NCI-H2107 (cell line): ENCODE results near the gene MRPL27.

Experiments used
- DNase-seq: peaks from one replicate; lab custom pipeline; 2025; lab: John Stamatoyannopoulos, UW

MRPL27 gene

DNA sequence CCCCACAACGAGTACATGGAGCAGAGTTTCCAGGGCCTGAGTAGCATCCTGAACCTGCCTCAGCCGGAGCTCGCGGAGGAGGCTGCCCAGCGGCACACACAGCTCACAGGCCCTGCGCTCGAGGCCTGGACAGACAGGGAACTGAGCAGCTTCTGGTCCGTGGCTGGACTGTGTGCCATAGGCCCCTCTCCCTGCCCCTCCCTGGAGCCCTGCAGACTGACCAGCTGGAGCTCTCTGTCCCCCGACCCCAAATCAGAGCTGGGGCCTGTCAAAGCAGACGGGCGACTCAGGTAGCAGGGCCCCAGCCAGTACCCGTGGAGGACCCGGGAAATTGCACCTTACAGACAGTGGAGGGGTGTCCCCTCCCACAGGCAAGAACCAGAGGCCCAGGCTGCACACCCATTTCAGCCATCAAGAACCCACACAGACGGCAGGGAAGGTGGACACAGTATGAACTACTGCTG is 13.0 kb downstream of the MRPL27 start:
- DNase-seq: no peak

DNA sequence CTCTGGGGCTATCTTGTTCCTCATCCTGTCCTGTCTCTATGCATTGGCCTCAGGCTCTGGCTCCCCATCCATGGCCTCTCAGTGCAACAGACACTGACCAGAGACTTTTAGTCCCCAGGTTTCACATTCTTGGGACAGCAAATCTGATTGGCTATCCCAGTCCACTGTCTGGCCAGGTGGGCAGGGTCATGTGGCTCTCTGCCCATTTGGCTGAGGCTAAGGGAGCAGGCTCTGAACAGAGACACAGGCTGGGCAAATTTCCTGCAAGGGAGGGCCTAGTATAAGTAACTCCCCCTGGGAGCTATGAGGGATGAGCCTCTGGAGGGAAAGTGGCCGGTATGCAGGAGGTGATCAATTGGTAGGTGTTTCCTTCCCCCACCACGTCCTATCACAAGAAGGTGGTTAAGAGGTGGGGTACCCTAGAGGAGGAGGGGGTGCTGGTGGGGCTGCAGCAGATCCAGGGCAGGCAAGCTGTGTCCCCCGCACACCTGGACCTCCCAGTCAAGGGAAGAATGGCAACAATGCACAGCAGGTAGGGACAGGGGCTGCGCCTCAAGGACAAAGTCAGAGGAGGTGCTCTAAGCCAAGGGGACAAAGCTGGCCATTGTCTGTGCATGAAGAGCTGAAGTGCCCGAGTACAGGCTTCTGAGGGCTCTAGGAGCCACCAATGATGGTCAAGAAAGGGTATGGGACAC is 13.8 kb downstream of the MRPL27 start:
- no peak for DNase-seq

DNA sequence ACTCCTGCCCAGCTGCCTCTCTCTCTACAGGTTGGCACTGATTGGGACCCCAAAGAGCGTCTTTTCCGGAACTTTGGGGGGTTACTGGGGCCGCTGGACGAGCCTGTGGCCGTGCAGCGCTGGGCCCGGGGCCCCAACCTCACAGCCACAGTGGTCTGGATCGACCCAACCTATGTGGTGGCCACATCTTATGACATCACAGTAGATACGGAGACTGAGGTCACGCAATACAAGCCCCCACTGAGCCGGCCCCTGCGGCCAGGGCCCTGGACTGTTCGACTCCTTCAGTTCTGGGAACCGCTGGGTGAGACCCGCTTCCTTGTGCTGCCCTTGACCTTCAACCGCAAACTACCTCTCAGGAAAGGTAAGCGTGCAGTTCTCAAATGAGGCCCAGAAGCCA is 14.8 kb downstream of the MRPL27 start:
- no peak for DNase-seq

DNA sequence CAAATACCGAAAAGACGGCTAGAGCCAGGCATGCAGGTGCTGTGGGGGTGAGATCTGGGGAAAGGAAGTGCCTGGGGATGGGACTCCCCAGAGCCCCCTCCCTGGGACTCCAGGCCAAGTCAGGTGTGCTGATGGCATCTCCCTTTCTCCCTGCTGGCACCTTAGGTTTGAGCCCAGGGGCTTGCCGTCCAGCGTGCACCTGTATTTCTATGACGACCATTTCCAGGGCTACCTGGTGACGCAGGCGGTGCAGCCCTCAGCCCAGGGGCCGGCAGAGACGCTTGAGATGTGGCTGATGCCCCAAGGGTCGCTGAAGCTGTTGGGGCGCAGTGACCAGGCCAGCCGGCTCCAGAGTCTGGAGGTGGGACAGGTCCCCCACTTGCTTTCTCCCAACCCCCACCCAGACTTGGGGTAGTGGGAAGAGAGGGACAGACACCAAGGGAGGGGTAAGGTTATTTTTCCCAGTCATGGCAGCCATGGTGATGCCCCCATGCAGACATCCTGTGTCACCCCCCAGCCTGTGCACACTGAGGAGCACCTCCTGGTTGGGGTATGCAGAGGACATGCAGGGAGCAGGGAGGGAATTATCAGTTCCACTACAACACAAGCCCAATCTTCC is 16.0 kb downstream of the MRPL27 start:
- no peak for DNase-seq

DNA sequence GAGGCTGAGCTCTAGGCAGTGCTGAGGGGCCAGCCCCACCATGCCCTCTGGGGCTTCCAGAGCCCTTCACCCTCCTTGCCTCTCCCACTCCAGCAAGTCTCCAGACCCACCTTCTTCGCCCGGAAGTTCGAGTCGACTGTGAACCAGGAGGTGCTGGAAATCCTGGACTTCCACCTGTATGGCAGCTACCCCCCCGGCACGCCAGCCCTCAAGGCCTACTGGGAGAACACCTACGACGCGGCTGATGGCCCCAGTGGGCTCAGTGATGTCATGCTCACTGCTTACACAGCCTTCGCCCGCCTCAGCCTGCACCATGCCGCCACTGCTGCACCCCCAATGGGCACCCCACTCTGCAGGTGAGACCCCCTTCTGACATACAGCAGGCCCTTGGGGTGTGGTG is 16.6 kb downstream of the MRPL27 start:
- DNase-seq: no peak

DNA sequence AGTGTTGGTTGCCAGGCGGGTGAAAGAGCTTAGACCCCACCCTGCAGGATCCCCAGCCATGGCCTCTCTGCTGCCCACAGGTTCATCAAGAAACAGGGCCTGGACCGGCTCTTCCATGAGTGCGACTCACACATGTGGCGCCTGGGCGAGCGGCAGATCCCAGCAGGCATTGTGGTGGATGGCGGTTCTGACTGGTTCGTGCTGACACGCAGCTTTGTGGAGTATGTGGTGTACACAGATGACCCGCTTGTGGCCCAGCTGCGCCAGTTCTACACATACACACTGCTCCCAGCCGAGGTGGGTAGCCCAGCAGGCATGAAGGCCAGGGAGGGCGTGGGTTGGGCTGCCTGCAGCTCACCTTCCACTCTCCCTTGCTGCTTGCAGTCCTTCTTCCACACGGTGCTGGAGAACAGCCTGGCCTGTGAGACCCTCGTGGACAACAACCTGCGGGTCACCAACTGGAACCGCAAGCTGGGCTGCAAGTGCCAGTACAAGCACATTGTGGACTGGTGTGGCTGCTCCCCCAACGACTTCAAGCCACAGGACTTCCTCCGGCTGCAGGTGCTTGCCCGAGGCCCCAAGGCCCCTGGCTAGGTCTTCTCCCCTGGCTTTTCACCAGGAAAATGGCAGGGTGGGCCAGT is 17.2 kb downstream of the MRPL27 start:
- no peak for DNase-seq

DNA sequence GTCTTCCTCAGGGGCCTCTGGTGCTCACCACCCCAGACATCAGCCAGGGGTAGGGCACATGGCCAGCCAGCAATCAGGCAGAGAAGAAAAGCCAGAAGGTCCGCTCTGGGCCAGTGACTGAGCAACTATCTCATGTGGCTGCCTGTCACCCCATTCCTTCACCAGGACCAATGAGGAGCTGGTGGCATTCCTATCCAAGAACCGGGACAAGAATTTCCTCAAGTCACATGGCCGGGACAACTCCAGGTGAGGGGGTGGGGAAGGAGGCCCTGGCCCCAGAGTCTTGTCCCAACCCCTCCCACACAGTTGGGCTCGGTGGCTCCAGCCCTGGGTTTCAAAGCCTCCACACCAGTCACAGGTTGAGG is 17.7 kb downstream of the MRPL27 start:
- DNase-seq: no peak

DNA sequence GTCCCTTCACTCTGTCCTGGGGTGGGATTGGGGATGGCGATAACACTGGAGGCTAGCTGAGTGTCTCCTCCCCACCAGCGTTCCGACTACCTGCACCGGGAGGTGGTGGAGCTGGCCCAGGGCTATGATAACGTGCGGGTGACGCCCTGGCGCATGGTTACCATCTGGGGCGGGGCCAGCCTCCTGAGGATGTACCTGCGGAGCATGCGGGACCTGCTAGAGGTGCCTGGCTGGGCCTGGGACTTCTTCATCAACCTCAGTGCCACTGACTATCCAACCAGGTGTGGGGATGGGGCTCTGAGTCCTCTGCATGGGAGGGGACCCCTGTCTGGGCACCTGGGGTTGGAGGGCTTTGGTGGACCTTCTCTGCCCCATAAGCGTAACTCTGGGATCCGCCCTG is 18.2 kb downstream of the MRPL27 start:
- DNase-seq: no peak

DNA sequence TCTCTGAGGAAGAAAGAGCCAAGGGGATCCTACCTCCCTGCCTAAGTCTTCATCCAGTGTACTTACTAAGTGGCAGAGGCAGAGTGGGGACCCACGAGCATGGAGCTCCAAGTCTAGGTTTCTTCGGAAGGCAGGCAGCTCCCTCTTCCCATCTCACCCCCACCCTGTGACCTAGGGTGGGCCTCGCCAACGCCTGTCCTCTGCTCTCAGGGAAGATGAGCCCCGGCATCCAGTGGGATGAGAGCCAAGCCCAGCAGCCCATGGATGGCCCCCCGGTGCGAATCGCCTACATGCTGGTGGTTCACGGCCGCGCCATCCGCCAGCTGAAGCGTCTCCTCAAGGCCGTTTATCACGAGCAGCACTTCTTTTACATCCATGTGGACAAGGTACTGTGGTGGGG is 18.8 kb downstream of the MRPL27 start:
- DNase-seq: no peak

DNA sequence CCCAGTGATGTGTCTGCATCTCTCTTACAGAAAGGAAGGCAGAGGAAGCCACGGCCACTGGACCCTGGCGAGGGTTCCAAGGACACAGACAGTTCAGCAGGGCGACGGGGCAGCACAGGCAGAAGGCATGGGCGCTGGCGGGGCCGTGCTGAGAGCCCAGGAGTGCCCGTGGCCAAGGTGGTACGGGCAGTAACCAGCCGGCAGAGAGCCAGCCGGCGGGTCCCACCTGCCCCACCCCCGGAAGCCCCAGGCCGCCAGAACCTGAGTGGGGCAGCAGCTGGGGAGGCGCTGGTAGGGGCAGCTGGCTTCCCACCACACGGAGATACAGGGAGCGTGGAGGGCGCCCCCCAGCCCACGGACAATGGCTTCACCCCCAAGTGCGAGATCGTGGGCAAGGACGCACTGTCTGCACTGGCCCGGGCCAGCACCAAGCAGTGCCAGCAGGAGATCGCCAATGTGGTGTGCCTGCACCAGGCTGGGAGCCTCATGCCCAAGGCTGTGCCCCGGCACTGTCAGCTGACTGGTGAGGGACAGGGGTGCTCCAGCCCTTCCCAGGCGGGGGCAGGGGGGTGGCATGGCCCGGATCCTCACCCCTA is 19.3 kb downstream of the MRPL27 start:
- DNase-seq: no peak

DNA sequence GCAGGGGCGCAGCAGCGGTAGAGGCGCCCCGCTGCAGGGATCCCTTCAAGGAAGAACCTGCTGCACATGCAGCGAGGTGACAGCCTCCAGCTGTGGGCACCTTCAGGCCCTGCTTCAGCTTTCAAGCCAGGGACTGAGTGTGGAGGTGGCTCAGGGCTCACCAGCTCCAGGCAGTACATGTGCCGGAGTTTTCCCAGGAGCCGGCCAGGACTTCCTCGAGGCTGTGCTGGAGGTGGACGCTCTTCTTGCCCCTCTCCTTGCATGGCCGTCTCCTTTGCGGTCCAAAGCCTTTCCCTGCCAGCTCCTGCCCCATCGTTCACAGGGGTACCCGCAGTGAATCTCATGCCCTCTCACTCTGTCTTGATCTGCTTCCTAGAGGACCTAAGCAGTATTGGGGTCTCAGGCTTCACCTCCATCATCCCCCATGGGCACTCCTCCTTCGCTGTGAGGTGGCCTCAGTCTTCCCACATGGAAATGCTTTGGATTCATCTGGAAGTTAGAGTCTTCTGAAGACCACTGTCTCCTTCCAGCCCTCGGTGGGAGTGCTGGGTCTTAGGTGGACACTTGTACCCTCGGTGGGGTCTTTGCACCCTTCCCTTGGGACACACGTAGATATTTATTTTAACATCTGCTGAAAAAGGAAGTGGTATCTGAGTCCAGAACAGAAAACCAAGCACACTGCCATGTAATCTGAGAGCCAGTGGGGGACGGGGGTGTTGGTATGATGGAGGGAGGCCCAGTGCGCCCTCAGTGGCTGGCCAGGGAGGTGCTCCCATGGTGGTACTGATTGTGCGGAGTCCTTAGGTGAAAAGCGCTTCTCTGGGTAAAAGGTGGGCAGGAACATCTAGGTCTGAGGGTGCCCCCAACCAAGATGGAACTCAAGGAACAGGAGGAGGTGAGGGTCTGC is 20.0 kb downstream of the MRPL27 start:
- DNase-seq: no peak

DNA sequence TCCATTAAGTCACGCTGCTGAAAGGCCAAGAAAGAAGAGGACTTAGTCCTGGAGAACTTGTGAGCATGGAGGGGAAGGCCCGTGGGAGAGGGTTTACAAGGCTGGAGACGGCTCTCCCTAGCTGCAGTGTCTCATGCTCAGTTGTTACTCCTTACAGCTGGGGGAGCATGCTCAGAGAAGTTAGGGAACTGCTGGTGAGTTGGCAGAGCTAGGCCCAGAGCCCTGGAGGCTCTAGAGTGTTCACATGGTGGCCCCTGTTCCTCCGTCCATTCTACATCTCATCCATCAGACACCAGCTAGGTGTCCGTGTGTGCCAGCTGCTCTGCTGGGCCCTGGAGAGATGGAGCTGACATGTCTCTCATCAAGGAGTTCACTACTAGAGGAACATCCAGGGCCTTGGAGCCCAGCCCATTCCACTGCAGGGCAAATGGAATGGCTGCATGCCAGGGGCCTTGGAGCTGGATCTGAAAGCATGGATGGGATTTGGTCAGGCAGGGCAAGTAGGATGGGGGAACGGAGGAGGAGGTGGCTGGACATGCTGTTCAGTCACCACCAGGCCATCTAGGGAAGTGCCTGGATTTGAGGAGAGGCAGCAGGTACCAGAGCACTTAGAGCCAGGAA is 20.8 kb downstream of the MRPL27 start:
- no peak for DNase-seq

DNA sequence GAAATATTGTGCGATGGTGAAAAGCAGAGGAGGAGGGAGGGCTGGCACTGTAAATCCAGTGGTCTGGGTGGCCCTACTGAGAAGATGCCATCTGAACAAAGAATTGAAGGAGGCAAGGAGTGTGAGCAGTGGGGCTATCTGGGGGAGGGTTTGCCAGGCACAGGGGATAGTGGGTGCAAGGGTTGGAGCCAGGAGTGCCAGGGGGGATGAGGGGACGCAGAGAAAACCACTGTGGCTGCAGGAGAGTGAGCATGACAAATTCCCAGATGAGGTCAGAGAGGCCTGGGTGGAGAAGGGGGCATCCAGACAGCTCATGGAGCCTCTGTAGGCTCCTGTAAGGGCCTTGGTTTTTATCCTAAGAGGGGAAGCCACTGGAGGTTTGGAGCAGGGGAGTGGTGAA is 22.3 kb downstream of the MRPL27 start:
- DNase-seq: no peak

DNA sequence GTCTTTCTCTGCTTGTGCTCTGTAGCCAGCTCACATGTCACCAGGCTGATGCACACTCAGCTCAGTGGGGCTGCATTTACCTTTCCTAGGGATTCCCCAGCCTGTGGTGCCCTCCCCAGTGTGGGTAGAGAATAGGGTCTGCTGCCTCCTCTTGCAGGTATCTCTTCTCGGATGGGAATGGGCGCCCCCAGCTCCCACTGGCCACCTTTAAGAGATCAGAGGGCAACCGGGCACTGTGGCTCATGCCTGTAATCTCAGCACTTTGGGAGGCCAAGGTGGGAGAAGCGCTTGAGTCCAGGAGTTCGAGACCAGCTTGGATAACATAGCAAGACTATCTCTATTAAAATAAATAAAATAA is 23.8 kb downstream of the MRPL27 start:
- DNase-seq: no peak

DNA sequence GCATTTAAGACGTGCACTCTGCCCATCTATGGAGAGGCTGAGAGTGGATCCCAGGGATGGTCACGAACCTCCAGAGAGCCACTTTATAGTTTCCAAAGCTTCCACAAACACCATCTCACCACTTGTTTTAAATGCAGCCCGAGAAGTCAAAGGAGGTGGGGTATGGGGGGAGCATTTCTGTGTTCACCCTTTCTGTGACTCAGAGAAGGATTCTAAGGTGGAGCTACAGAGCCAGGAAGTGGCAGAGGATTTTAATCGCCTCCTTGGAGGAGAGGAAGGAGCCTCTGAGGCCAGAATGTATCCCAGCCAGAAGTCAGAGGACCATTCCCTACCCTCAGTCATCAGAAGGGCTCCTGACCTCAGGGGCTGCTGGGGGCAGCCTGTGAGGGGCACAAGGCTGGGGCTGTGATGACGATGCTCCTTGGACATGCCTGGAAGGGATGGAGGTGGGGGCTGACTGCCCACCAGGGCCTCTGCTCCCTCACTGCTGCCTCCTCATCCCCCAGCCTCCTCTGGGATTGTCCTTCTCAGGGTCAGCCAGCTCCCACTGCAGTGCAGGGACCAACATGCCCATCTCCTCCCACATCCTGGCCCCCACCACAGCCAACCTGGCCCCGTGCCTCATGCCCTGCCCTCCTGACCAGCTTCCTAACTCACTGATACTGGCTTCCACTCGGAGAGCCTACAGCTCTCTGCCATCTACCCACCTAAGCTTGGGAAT is 24.3 kb downstream of the MRPL27 start:
- DNase-seq: no peak

DNA sequence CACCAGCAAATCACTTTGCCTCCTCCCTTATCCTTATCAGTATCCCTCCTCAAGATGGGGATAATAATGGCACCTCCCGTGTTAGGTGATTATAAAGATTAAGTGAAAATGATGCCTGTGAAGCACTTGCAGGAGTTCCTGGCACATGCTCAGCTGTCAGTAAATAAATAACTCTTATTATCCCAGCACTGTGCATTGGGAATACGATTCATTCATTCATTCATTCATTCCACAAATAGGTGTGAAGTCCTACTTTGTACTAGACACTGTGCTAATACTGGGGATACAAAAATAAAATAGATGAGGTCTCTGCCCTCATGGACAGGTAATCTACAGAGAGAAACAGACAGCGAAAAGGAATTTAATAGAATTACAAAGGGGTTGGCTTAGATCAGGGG is 25.1 kb downstream of the MRPL27 start:
- DNase-seq: no peak

DNA sequence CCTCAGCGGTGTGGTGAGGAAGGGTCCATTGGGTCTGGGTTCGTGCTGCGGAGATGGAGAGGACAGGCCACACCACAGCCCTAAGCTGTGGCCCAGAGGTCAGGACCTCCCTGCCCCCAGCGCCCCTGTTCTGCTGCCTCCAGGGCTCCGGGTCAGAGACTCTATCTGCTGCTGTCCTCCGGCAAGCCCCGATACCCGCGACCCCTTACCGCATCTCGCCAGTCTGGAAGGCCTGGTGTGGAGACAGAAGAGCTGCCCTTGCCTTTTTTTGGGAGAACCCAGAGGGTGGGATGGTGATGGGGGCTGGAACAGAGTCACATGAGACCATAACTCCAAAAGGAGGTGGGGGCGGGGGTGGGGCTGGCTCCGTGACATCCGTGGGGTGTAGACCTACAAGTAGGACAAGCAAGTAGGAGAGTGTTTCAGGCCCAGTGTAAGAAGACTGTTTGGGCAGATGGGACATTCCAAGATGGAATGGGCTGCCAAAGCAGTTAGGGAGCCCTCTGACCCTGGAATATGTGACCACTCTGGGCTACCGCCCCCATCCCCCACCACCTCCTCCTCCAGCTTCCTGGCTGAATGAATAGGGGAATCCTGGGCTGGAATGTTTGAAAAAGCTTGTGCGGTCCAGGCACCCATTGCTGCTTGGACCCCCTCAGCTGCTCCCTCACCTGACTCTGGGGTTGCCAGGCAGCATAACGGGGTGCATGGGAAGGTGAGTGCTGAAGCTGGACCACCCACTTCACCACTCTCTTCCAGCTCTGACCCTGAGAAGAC is 25.7 kb downstream of the MRPL27 start:
- DNase-seq: no peak

DNA sequence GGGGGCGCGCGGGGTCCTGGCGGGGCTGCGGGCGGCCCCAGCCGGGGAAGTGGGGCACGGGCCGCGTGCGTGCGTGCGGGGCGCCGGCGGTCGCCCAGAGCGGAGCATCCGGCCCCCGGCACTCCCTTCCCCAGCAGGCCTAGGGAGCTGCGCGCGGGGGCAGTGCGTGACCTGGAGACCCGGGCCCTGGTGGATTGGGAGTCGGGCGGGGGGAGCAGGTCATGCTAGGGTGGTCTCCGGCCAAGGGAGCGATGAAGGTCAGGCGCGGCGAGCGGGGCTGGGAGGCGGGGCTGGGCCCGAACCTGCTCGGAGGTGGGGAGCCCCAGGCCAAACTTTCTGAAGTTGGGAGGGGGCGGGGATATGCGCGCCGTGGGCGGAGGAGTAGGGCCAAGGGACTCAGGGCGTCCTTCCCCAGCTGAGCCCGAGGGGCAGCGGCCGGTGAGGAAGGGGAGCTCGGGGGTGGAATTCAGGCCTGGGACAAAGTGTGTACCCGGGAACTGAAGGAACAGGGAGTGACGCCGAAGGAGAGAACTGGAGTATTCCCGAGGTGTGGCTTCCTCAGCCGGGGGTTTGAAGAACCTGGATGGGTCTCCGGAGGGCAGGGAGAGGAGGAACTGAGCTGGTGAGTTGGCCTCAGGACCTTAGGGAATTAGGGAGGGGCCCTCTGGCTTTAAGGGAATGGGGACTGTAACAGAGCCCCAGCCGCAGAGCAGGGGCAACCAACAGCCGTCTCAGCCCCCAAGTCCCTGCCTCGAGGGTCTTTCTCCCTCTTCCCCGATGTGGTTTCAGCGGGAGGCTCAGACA is 26.5 kb downstream of the MRPL27 start:
- peak; percentile 3 for DNase-seq
